ENCODE measurements around the gene TM9SF2. TPM values are rescaled to one million over a fixed set of nuclear protein-coding genes. Genes with fewer than 3 reads are reported as not detected.

TM9SF2 gene
- total RNA-seq, 2 donors from 2014 or later: 92.9 to 107 TPM

- peak; percentile 94 for ATAC-seq (ENCODE audit: insufficient number of reproducible peaks, low FRiP score, low read depth)
- DNase-seq (ENCODE audit: low spot score): peak; percentile 59
- Histone ChIP-seq H3K4me1 (ENCODE audit: control insufficient read depth in 1 of 2, low read depth in 2 of 2) (peaks cover 7 to 14% of the 10 kb centered on the region in 2 donors), H3K9me3 (no peaks in the 10 kb centered on the region), H3K4me3 (peak within 1 kb of the TSS; percentile 99), H3K27me3 (replicated peaks; ENCODE audit: insufficient read depth) (no peaks in the 10 kb centered on the region), H3K36me3 (no peaks in the 10 kb centered on the region), H3K27ac (peak within 1 kb of the TSS; percentile 65 to 86)
- TF ChIP-seq, protein P1, sequence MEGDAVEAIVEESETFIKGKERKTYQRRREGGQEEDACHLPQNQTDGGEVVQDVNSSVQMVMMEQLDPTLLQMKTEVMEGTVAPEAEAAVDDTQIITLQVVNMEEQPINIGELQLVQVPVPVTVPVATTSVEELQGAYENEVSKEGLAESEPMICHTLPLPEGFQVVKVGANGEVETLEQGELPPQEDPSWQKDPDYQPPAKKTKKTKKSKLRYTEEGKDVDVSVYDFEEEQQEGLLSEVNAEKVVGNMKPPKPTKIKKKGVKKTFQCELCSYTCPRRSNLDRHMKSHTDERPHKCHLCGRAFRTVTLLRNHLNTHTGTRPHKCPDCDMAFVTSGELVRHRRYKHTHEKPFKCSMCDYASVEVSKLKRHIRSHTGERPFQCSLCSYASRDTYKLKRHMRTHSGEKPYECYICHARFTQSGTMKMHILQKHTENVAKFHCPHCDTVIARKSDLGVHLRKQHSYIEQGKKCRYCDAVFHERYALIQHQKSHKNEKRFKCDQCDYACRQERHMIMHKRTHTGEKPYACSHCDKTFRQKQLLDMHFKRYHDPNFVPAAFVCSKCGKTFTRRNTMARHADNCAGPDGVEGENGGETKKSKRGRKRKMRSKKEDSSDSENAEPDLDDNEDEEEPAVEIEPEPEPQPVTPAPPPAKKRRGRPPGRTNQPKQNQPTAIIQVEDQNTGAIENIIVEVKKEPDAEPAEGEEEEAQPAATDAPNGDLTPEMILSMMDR (IDR thresholded peaks at IDR 0.05): no peak
Observed at GRCh38 chr13:99606324-99607066, 105.2 kb downstream of the TM9SF2 start, which contains the start of gene CLYBL. CLYBL (plus strand) TSS chr13:99606690.

DNA sequence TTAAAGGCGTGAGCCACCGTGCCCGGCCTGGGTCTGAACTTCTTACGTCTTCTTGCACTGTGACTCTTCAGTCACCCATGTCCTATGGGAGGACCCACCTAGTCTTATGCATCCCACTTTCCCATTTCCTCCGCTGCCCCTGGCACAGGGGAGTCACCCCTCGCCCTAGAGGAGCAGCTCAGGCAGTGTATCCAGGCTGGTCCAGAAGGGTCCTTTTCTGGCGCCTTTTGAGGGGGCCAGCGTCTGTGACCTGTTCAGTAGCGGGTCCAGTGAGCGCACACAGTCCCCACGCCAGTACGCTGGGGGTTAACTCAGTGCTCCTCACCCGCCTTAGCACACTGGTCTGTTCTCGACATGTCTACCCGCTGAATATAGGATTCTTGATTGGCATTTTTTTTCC, 107.1 kb downstream of the TM9SF2 start:
- DNase-seq (ENCODE audit: low spot score): no peak
- no peaks in the 10 kb centered on the region for H3K9me3 ChIP-seq
- no peak overlapping the region for H3K4me3 ChIP-seq

DNA sequence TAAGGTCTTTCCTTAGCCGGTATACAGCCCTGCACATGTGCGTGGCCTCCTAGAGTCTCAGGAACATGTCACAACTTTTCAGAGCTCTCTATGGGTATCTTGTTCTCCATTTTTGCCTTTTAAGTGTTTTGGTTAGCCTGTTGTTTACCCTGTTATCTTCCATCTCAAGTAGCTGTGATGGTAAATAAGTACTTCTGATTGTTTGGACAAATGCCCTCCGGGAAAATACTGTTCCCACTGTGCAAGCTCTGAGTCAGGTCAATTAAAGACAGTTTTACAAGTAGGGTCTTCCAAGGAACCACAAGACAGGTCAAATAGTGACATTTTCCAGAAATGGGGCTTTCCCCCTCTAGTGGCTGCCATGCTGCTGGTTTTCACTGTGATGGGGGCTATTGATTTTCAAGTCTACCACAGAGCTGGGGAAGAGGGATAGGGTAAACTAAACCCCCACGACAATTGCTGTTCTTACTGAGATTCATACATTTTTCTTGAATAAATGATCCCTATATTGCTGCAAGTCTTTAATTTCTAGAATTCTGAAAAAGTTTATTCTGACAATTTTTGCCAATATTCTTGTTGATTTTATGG, 109.5 kb downstream of the TM9SF2 start:
- no peaks in the 10 kb centered on the region for H3K27me3 ChIP-seq (replicated peaks; ENCODE audit: insufficient read depth)
- DNase-seq (ENCODE audit: low spot score) (no peak), ATAC-seq (ENCODE audit: insufficient number of reproducible peaks, low FRiP score, low read depth) (no peak)
- TF ChIP-seq, protein P1 (IDR thresholded peaks at IDR 0.05): no peak
- H3K36me3 ChIP-seq: no peaks in the 10 kb centered on the region
- H3K4me3 ChIP-seq: no peak overlapping the region
- H3K9me3 ChIP-seq: no peaks in the 10 kb centered on the region
- H3K4me1 ChIP-seq (ENCODE audit: control insufficient read depth in 1 of 2, low read depth in 2 of 2): peaks cover 3 to 9% of the 10 kb centered on the region in 2 donors
- H3K27ac ChIP-seq: no peak overlapping the region

More for the DNA sequence above, 107.1 kb downstream of the TM9SF2 start:
- no peak for ATAC-seq (ENCODE audit: insufficient number of reproducible peaks, low FRiP score, low read depth)
- TF ChIP-seq, protein P1 (IDR thresholded peaks at IDR 0.05): no peak
- Histone ChIP-seq H3K27ac (no peak overlapping the region), H3K36me3 (no peaks in the 10 kb centered on the region), H3K4me1 (ENCODE audit: control insufficient read depth in 1 of 2, low read depth in 2 of 2) (peaks cover 7 to 14% of the 10 kb centered on the region in 2 donors), H3K27me3 (replicated peaks; ENCODE audit: insufficient read depth) (no peaks in the 10 kb centered on the region)

Other genes with a start within 250 kb of the TM9SF2 start
- not detected for gene GPR18, start 243.1 kb upstream of the TM9SF2 start, total RNA-seq
- gene GPR183, start 194.1 kb upstream of the TM9SF2 start, total RNA-seq: 10 to 100 TPM; 19.6 to 24.5 TPM
- gene CLYBL, start 105.2 kb downstream of the TM9SF2 start, total RNA-seq: 1 to 10 TPM; 2.8 to 5.4 TPM